Measurements from ENCODE around the gene DMD. TPM values are rescaled to one million over a fixed set of nuclear protein-coding genes. Genes with fewer than 3 reads are reported as not detected.
"Not testable (repeated sequence)": the region's sequence is repeated elsewhere in the genome, so short reads cannot be mapped to it uniquely, and the experiment has no call there.

DMD gene
- total RNA-seq, 2 experiments from 2014 or later: 0.85 to 1.8 TPM

DNA sequence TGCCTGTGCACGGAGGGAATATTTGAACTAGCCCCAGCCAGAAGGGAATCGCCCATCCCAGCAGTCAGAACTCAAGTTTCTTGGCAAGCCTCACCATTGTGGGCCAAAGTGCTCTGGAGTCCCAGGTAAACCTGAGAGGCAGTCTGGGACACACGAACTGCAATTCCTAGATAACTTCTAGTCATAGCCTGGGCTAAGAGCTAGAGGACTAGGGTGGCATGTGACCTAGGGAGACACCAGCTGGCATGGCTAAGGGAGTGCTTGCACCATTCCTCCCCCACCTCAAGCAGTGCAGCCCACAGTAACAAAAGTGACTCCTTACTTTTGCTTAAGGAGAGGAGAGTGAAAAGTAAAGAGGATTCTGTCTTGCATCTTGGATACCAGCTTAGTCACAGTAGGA, 935.2 kb downstream of the DMD start:
- no peak overlapping the region for H3K4me3 Mint-ChIP-seq
- ChIA-PET CTCF (no interaction called here), POLR2A (no interaction called here)
- no peak for ATAC-seq
- no peak overlapping the region for H3K27ac Mint-ChIP-seq
- peaks cover 2% of the 10 kb centered on the region for H3K9me3 Mint-ChIP-seq (ENCODE audit: low read depth)
- no peaks in the 10 kb centered on the region for H3K36me3 Mint-ChIP-seq (ENCODE audit: low read depth)
- no peaks in the 10 kb centered on the region for H3K4me1 Mint-ChIP-seq
- H3K27me3 Mint-ChIP-seq: no peaks in the 10 kb centered on the region
- intact Hi-C loops (cut with DNase I, micrococcal nuclease): no loop called here
- no peak for DNase-seq

DNA sequence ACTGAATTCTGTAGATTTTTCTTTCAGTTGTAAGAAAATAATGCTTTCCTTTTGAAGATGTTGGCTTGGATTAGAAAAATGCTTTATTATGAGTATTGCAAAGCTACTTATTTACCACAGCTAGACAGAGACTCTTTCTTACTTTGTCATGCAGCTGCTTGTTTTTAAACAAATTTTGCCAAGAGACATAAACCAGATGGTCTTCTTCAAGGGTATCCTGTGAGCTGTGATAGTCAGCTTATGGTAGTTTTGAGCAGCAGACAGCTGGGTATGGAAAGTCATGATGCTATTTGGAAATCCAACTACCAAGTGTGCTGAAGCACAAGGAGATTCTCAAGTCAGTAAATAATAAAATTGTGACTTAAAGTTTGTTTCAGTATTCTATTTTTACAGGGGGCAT, 941.5 kb downstream of the DMD start:
- H3K27ac Mint-ChIP-seq: no peak overlapping the region
- H3K27me3 Mint-ChIP-seq: no peaks in the 10 kb centered on the region
- intact Hi-C loops (cut with DNase I, micrococcal nuclease): no loop called here
- H3K4me3 Mint-ChIP-seq: no peak overlapping the region
- peaks cover 1% of the 10 kb centered on the region for H3K9me3 Mint-ChIP-seq (ENCODE audit: low read depth)
- ATAC-seq: no peak
- CTCF ChIA-PET: no interaction called here
- POLR2A ChIA-PET: no interaction called here
- DNase-seq: no peak
- no peaks in the 10 kb centered on the region for H3K4me1 Mint-ChIP-seq
- no peaks in the 10 kb centered on the region for H3K36me3 Mint-ChIP-seq (ENCODE audit: low read depth)

GRCh38 chrX:32268207-32268606, 943.1 kb downstream of the DMD start:
- Mint-ChIP-seq H3K27ac (no peak overlapping the region), H3K36me3 (ENCODE audit: low read depth) (no peaks in the 10 kb centered on the region), H3K4me1 (no peaks in the 10 kb centered on the region), H3K27me3 (no peaks in the 10 kb centered on the region), H3K4me3 (no peak overlapping the region), H3K9me3 (ENCODE audit: low read depth) (peaks cover 7% of the 10 kb centered on the region)
- ATAC-seq (no peak), DNase-seq (no peak)
- intact Hi-C loops (cut with DNase I, micrococcal nuclease): no loop called here
- ChIA-PET CTCF (no interaction called here), POLR2A (no interaction called here)

- intact Hi-C loops (cut with DNase I, micrococcal nuclease): no loop called here
- Mint-ChIP-seq H3K36me3 (ENCODE audit: low read depth) (no peaks in the 10 kb centered on the region), H3K27ac (no peak overlapping the region), H3K4me1 (no peaks in the 10 kb centered on the region), H3K9me3 (ENCODE audit: low read depth) (peaks cover 7% of the 10 kb centered on the region), H3K27me3 (no peaks in the 10 kb centered on the region), H3K4me3 (no peak overlapping the region)
- DNase-seq (no peak), ATAC-seq (no peak)
- CTCF ChIA-PET: no interaction called here
- POLR2A ChIA-PET: no interaction called here
These were observed 943.6 kb downstream of the DMD start for GRCh38 chrX:32267796-32268195.

DNA sequence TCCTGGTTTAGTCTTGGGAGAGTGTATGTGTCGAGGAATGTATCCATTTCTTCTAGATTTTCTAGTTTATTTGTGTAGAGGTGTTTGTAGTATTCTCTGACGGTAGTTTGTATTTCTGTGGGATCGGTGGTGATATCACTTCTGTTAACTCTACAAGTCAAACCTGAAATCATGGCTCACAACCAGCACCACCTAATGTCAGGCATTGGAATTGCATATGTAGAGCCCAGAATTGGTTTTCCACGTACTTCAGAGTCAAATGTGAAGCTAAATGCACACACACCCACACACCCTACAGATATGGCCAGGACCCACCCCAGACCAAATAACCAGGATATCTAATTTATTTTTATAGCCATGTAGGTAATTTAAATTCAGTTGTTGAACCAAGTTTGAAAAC, 964.7 kb downstream of the DMD start:
- POLR2A ChIA-PET; H3K27ac Mint-ChIP-seq; H3K4me3 Mint-ChIP-seq; DNase-seq; H3K36me3 Mint-ChIP-seq (ENCODE audit: low read depth); H3K9me3 Mint-ChIP-seq (ENCODE audit: low read depth); ATAC-seq; intact Hi-C loops (cut with DNase I, micrococcal nuclease); H3K4me1 Mint-ChIP-seq; CTCF ChIA-PET; H3K27me3 Mint-ChIP-seq: not testable (repeated sequence)

- no peak for DNase-seq
- peaks cover 6% of the 10 kb centered on the region for H3K9me3 Mint-ChIP-seq (ENCODE audit: low read depth)
- intact Hi-C loops (cut with DNase I, micrococcal nuclease): no loop called here
- no peak overlapping the region for H3K27ac Mint-ChIP-seq
- no peaks in the 10 kb centered on the region for H3K4me1 Mint-ChIP-seq
- no peaks in the 10 kb centered on the region for H3K27me3 Mint-ChIP-seq
- no peak for ATAC-seq
- CTCF ChIA-PET: no interaction called here
- no peak overlapping the region for H3K4me3 Mint-ChIP-seq
- H3K36me3 Mint-ChIP-seq (ENCODE audit: low read depth): no peaks in the 10 kb centered on the region
- POLR2A ChIA-PET: no interaction called here
These were observed 1015.7 kb downstream of the DMD start for GRCh38 chrX:32195611-32196010.

DNA sequence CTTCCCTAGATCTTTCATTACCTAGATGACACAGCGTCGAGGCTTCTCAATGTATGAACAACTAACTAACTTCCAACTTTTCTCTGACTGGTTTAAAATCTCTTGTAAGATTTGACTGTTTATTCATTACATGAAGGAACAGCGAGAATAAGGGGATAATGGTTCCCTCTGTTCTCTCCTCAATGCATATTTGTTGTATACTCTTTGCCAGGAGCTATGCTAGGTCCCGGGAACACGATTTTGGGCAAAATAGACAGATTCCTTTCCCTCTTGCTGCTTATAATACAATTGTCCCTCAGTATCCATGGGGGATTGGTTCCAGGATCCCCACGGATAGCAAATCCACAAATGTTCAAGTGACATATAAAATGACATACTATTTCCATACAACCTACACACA, 1020.0 kb downstream of the DMD start:
- no peak overlapping the region for H3K4me3 Mint-ChIP-seq
- POLR2A ChIA-PET: no interaction called here
- no peaks in the 10 kb centered on the region for H3K36me3 Mint-ChIP-seq (ENCODE audit: low read depth)
- H3K4me1 Mint-ChIP-seq: no peaks in the 10 kb centered on the region
- H3K27me3 Mint-ChIP-seq: no peaks in the 10 kb centered on the region
- no peak for ATAC-seq
- no peak for DNase-seq
- CTCF ChIA-PET: no interaction called here
- H3K27ac Mint-ChIP-seq: no peak overlapping the region
- intact Hi-C loops (cut with DNase I, micrococcal nuclease): no loop called here
- H3K9me3 Mint-ChIP-seq (ENCODE audit: low read depth): peaks cover 6% of the 10 kb centered on the region

GRCh38 chrX:32185160-32185559, 1026.2 kb downstream of the DMD start:
- ChIA-PET CTCF (no interaction called here), POLR2A (no interaction called here)
- DNase-seq (no peak), ATAC-seq (no peak)
- no peak overlapping the region for H3K4me3 Mint-ChIP-seq
- no peaks in the 10 kb centered on the region for H3K9me3 Mint-ChIP-seq (ENCODE audit: low read depth)
- H3K27ac Mint-ChIP-seq: no peak overlapping the region
- intact Hi-C loops (cut with DNase I, micrococcal nuclease): no loop called here
- H3K4me1 Mint-ChIP-seq: no peaks in the 10 kb centered on the region
- no peaks in the 10 kb centered on the region for H3K36me3 Mint-ChIP-seq (ENCODE audit: low read depth)
- H3K27me3 Mint-ChIP-seq: no peaks in the 10 kb centered on the region

DNA sequence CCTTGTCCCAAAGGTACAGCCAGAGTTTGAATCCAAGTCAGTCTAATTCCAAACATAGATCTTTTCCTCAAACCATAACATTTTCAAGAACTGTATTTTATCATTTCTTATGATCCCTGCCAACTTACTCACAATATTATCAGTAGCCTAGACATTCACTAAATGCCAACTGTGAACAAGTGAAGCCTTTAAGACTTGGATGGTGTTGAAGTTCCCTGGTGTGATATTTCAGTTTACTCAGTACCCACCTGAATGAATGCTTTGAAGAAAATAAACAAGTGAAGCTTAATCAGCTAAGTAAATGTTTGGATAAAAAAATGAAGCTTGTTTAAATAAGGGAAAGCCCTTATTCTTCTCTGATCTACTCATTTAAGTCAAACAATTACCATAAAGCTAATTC, 1028.3 kb downstream of the DMD start:
- POLR2A ChIA-PET: no interaction called here
- CTCF ChIA-PET: no interaction called here
- Mint-ChIP-seq H3K4me3 (no peak overlapping the region), H3K4me1 (no peaks in the 10 kb centered on the region), H3K36me3 (ENCODE audit: low read depth) (no peaks in the 10 kb centered on the region), H3K9me3 (ENCODE audit: low read depth) (no peaks in the 10 kb centered on the region), H3K27me3 (no peaks in the 10 kb centered on the region), H3K27ac (no peak overlapping the region)
- ATAC-seq (no peak), DNase-seq (no peak)
- intact Hi-C loops (cut with DNase I, micrococcal nuclease): no loop called here

DNA sequence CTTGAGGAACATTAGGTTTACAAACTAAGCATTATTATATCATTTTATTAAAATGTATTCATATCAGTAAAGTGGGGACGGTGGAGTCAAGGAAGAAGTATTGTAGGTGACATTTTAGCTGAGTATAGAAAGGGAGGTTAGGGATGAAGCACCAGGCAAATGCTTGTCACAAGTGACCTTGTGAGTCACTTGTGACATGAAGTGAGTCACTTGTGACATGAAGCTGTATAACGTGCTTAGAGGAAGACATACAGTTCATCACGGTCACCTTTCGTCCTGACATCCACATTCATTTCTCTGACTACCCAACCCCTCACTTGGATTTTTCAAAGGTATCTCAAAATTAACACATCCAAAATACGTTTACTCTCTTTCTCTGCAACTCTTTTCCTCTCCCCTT, 1034.8 kb downstream of the DMD start:
- POLR2A ChIA-PET: no interaction called here
- H3K4me3 Mint-ChIP-seq: no peak overlapping the region
- no peaks in the 10 kb centered on the region for H3K9me3 Mint-ChIP-seq (ENCODE audit: low read depth)
- H3K4me1 Mint-ChIP-seq: no peaks in the 10 kb centered on the region
- no peaks in the 10 kb centered on the region for H3K36me3 Mint-ChIP-seq (ENCODE audit: low read depth)
- no peak overlapping the region for H3K27ac Mint-ChIP-seq
- no peaks in the 10 kb centered on the region for H3K27me3 Mint-ChIP-seq
- CTCF ChIA-PET: no interaction called here
- DNase-seq (no peak), ATAC-seq (no peak)
- intact Hi-C loops (cut with DNase I, micrococcal nuclease): no loop called here

DNA sequence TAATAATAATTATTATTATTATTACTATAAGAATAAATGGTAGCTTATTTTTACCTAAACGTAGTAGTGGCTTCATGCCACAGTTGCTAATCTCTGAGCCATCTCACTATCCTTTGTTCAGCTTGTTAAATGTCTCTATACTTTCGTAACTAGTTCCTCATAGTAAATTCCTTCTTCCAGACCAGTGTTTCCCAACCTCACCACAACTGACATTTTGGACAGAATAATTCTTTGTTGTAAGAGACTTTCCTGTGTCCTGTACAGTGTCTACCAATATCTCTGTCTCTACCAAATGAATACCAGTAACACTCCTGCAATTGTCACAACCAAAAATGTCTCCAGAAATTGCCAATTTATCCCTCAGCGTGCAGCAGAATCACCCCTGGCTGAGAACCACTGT, 1040.9 kb downstream of the DMD start:
- Mint-ChIP-seq H3K9me3 (ENCODE audit: low read depth) (peaks cover 3% of the 10 kb centered on the region), H3K27ac (no peak overlapping the region), H3K27me3 (no peaks in the 10 kb centered on the region), H3K36me3 (ENCODE audit: low read depth) (no peaks in the 10 kb centered on the region), H3K4me1 (no peaks in the 10 kb centered on the region), H3K4me3 (no peak overlapping the region)
- CTCF ChIA-PET: no interaction called here
- intact Hi-C loops (cut with DNase I, micrococcal nuclease): no loop called here
- no peak for ATAC-seq
- DNase-seq: no peak
- POLR2A ChIA-PET: no interaction called here

GRCh38 chrX:32155044-32155638, 1056.2 kb downstream of the DMD start:
- CTCF ChIA-PET: no interaction called here
- Mint-ChIP-seq H3K4me1 (no peaks in the 10 kb centered on the region), H3K27ac (no peak overlapping the region), H3K9me3 (ENCODE audit: low read depth) (peaks cover 2% of the 10 kb centered on the region), H3K4me3 (no peak overlapping the region), H3K36me3 (ENCODE audit: low read depth) (no peaks in the 10 kb centered on the region), H3K27me3 (no peaks in the 10 kb centered on the region)
- ATAC-seq: no peak
- intact Hi-C loops (cut with DNase I, micrococcal nuclease): no loop called here
- no peak for DNase-seq
- POLR2A ChIA-PET: no interaction called here

DNA sequence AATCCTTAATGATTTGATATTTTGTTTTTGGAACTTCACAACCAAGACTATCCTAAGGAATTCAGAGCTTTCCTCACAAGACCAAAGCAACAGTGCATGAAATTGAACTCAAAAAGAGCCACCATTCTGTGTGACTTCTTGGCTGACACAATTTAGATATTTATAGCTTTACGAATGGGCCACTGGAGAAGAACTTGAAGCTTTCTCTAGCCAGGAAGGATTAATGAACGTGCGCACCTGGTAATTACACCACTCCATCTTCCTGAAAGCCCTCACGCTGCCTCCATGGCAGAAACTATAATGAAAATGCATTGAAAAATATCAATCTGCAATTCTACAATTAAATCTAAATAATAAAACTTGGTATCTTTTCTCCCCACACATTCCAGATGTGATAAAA, 1057.8 kb downstream of the DMD start:
- Mint-ChIP-seq H3K9me3 (ENCODE audit: low read depth) (no peaks in the 10 kb centered on the region), H3K4me1 (no peaks in the 10 kb centered on the region), H3K27ac (no peak overlapping the region), H3K27me3 (no peaks in the 10 kb centered on the region), H3K4me3 (no peak overlapping the region), H3K36me3 (ENCODE audit: low read depth) (no peaks in the 10 kb centered on the region)
- ChIA-PET POLR2A (no interaction called here), CTCF (no interaction called here)
- DNase-seq: no peak
- intact Hi-C loops (cut with DNase I, micrococcal nuclease): no loop called here
- no peak for ATAC-seq
